Neuron (in vitro differentiated cells): Measurements from ENCODE around the gene MYO3B.

Source experiments
- H2AFZ ChIP-seq: one replicate; pipeline ENCODE4 v1.6.1; 2013; ENCODE audit warnings: low read depth, mild to moderate bottlenecking, inconsistent platforms, low read length, moderate library complexity
- H3K27me3 ChIP-seq: one replicate; pipeline ENCODE4 v1.6.1; 2013; ENCODE audit warnings: low read length; ENCODE audit not compliant: insufficient read depth
- H3K36me3 ChIP-seq: one replicate; pipeline ENCODE4 v1.6.1; 2013; ENCODE audit warnings: low read length; ENCODE audit not compliant: insufficient read depth
- H3K4me1 ChIP-seq: one replicate; pipeline ENCODE4 v1.6.1; 2013; ENCODE audit warnings: low read length; ENCODE audit not compliant: insufficient read depth
- H3K4me3 ChIP-seq: 2 replicates; pipeline ENCODE4 v1.5.1; 2013; ENCODE audit warnings: mild to moderate bottlenecking, low read length, moderate library complexity
- H3K9me3 ChIP-seq: one replicate; pipeline ENCODE4 v1.6.1; 2013; ENCODE audit warnings: low read length

Gene MYO3B

GRCh38 chr2:170454471-170455372, 276.8 kb downstream of the MYO3B start:
- Histone ChIP-seq H3K4me3 (no peak overlapping the region), H3K4me1 (no peaks in the 10 kb centered on the region)

DNA sequence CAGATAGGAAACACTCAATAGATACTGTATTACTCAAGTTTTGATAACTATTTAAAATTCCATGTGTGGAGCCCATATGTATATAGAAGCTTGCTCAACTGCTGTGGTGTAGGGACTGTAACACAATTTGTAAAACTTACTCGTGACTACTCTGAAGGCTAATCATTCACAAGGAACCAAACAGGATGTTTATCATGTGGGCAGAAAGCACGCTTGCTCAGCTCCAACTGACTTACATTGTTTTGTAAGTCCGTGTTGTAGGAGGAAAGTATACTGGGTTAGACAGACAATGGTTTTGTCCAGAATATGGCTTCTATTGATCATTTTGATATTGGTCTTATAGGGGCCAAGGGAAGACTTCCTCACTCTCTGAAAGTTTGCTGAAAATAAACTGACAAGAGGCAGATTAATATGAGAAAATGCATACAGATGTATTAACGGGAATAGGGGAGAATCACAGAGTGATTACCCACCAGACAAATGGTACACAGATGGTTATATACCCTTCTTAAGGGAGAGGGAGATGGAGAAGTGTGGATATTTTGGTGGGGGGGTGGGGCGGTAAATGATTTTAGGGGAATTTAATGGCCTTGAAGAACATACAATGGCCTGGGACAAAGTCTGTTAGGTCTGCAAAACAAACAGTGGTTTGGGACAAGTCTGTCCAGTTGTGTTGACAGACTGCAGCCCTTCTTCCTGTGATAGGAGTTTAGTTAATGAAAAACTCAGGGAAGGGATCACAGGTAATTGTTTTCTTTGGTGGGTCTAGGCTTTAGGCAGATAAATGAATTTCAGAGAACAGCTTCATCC, 277.9 kb downstream of the MYO3B start:
- Histone ChIP-seq H3K36me3 (no peaks in the 10 kb centered on the region), H3K4me3 (no peak overlapping the region), H3K4me1 (no peaks in the 10 kb centered on the region), H3K27me3 (peaks cover 5% of the 10 kb centered on the region), H2AFZ (no peak overlapping the region), H3K9me3 (peaks cover 2% of the 10 kb centered on the region)

More at GRCh38 chr2:170454471-170455372, 276.8 kb downstream of the MYO3B start:
- peaks cover 5% of the 10 kb centered on the region for H3K27me3 ChIP-seq
- H3K36me3 ChIP-seq: no peaks in the 10 kb centered on the region
- H3K9me3 ChIP-seq: peaks cover 2% of the 10 kb centered on the region
- H2AFZ ChIP-seq: no peak overlapping the region

DNA sequence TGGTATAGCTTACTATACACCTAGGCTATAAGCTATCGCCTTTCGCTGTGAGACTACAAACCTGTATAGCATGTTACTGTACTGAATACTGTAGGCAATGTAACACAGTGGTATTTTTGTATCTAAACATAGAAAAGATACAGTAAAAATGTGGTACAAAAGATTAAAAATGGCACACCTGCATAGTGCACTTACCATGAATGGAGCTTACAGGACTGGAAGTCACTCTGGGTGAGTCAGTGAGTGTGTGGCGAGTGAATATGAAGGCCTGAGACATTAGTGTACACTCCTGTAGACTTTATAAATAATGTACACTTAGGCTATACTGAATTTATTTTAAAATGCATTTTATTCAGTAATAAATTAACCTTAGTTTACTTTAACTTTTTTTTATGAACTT, 279.0 kb downstream of the MYO3B start:
- no peak overlapping the region for H3K4me3 ChIP-seq
- no peaks in the 10 kb centered on the region for H3K36me3 ChIP-seq
- peaks cover 5% of the 10 kb centered on the region for H3K27me3 ChIP-seq
- H3K9me3 ChIP-seq: peaks cover under 1% of the 10 kb centered on the region
- H2AFZ ChIP-seq: no peak overlapping the region
- H3K4me1 ChIP-seq: no peaks in the 10 kb centered on the region

DNA sequence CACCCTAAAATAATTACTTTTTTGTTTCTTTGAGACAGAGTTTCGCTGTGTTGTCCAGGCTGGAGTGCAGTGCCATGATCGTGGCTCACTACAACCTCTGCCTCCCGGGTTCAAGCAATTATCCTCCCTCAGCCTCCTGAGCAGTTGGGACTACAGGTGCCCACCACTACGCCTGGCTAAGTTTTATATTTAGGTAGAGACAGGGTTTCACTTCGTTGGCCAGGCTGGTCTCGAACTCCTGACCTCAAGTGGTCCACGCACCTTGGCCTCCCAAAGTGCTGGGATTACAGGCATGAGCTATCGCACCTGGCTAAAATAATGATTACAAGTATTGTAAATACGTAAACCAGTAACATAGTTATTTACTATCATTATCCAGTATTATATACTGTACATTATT, 279.8 kb downstream of the MYO3B start:
- Histone ChIP-seq H3K36me3 (no peaks in the 10 kb centered on the region), H3K4me3 (no peak overlapping the region), H3K27me3 (peaks cover 5% of the 10 kb centered on the region), H3K4me1 (no peaks in the 10 kb centered on the region), H3K9me3 (no peaks in the 10 kb centered on the region), H2AFZ (no peak overlapping the region)

DNA sequence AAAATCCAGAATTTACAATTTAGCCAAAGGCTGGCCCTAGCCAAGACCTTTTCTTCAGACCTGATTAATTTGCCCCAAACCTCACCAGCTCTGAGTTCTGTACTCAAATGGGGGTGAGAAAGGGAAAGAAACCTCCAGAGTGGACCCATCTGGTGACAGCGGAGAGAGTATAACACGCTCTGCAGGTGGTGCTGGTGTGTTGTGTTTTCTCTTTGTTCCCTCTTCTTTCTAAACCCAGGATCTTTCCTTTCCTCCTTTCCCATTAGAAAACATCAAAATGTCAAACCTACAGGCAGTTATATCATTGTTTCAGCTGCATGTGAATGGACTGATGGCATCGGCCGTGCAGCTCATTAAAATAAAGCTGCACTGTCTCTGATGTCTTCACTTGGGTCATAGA, 283.9 kb downstream of the MYO3B start:
- H3K4me1 ChIP-seq: no peaks in the 10 kb centered on the region
- no peak overlapping the region for H2AFZ ChIP-seq
- no peaks in the 10 kb centered on the region for H3K36me3 ChIP-seq
- no peak overlapping the region for H3K4me3 ChIP-seq
- H3K27me3 ChIP-seq: no peaks in the 10 kb centered on the region
- no peaks in the 10 kb centered on the region for H3K9me3 ChIP-seq

GRCh38 chr2:170462433-170463205, 284.7 kb downstream of the MYO3B start:
- H3K9me3 ChIP-seq: no peaks in the 10 kb centered on the region
- H2AFZ ChIP-seq: no peak overlapping the region
- no peaks in the 10 kb centered on the region for H3K27me3 ChIP-seq
- no peak overlapping the region for H3K4me3 ChIP-seq
- H3K4me1 ChIP-seq: no peaks in the 10 kb centered on the region
- H3K36me3 ChIP-seq: no peaks in the 10 kb centered on the region

DNA sequence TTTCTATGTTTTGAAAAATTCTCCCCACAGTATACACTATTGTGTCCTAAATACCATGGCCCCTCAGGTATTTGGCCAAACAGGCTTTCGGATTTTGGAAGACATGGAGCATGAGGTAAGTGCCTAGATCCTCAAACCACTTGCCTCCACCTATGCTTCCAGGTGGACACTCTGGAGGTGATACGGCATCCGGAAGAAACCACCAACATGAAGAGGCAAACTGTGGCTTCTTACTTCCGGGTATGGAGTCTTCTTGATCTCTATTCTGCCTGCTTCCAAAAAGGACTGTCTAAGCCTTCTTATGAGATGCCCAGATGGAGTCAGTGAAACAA, 285.2 kb downstream of the MYO3B start:
- Histone ChIP-seq H2AFZ (no peak overlapping the region), H3K36me3 (no peaks in the 10 kb centered on the region), H3K4me1 (no peaks in the 10 kb centered on the region), H3K4me3 (no peak overlapping the region), H3K27me3 (no peaks in the 10 kb centered on the region), H3K9me3 (no peaks in the 10 kb centered on the region)

GRCh38 chr2:170464268-170464667, 286.3 kb downstream of the MYO3B start:
- Histone ChIP-seq H2AFZ (no peak overlapping the region), H3K9me3 (no peaks in the 10 kb centered on the region), H3K36me3 (no peaks in the 10 kb centered on the region), H3K4me1 (no peaks in the 10 kb centered on the region), H3K4me3 (no peak overlapping the region), H3K27me3 (no peaks in the 10 kb centered on the region)

DNA sequence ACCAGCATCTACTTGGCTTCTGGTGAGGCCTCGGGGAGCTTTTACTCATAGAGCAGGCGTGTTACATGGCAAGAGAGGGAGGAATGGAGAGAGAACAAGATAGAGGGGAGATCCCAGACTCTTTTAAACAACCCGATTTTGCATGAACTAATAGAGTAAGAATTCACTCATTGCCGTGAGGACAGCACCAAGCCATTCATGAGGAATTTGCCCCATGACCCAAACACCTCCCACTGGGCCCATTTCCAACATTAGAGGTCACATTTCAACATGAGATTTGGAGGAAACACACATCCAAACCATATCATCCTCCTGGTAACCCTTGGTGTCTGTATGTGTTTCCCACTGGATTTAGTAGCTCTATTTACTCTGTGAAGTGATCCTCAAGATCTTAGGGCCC, 287.3 kb downstream of the MYO3B start:
- no peaks in the 10 kb centered on the region for H3K36me3 ChIP-seq
- no peaks in the 10 kb centered on the region for H3K27me3 ChIP-seq
- no peaks in the 10 kb centered on the region for H3K4me1 ChIP-seq
- H3K4me3 ChIP-seq: no peak overlapping the region
- H2AFZ ChIP-seq: no peak overlapping the region
- no peaks in the 10 kb centered on the region for H3K9me3 ChIP-seq

DNA sequence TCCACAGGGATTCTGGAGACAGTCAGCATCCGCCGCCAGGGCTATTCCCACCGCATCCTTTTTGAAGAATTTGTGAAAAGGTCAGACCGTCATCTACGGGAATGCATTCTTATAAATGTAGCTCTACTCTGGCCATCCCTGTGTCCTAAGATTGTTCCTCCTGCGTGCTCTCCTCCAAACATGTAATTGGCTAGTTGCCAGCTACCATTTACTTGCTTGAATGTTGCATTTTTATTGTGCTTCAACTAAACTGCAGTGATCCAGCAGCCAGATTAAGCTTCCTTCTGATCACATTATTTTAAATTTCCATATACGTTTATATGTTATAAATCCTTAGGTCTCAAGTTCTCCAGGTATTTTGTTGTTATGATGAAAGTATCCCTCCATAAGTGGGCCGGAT, 288.7 kb downstream of the MYO3B start:
- Histone ChIP-seq H3K36me3 (no peaks in the 10 kb centered on the region), H3K27me3 (no peaks in the 10 kb centered on the region)

GRCh38 chr2:170467568-170468422, 289.8 kb downstream of the MYO3B start:
- no peaks in the 10 kb centered on the region for H3K36me3 ChIP-seq
- no peaks in the 10 kb centered on the region for H3K27me3 ChIP-seq
- H2AFZ ChIP-seq: no peak overlapping the region
- H3K4me1 ChIP-seq: no peaks in the 10 kb centered on the region
- H3K9me3 ChIP-seq: no peaks in the 10 kb centered on the region
- H3K4me3 ChIP-seq: no peak overlapping the region

More for the DNA sequence above, 288.7 kb downstream of the MYO3B start:
- H3K4me3 ChIP-seq: no peak overlapping the region
- no peaks in the 10 kb centered on the region for H3K4me1 ChIP-seq
- H3K9me3 ChIP-seq: no peaks in the 10 kb centered on the region
- H2AFZ ChIP-seq: no peak overlapping the region

GRCh38 chr2:170468557-170468956, 290.6 kb downstream of the MYO3B start:
- no peaks in the 10 kb centered on the region for H3K9me3 ChIP-seq
- H3K27me3 ChIP-seq: no peaks in the 10 kb centered on the region
- no peak overlapping the region for H2AFZ ChIP-seq
- H3K4me1 ChIP-seq: no peaks in the 10 kb centered on the region
- no peaks in the 10 kb centered on the region for H3K36me3 ChIP-seq
- H3K4me3 ChIP-seq: no peak overlapping the region
